HG03095 (cell line): Measurements from ENCODE around the gene GFAP.

ENCODE experiments used
- ATAC-seq: cut with Tn5 transposase; IDR thresholded peaks from one replicate; pipeline ENCODE4 v1.9.1; 2021; ENCODE audit warnings: moderate library complexity; ENCODE audit not compliant: unreplicated experiment

Gene GFAP

DNA sequence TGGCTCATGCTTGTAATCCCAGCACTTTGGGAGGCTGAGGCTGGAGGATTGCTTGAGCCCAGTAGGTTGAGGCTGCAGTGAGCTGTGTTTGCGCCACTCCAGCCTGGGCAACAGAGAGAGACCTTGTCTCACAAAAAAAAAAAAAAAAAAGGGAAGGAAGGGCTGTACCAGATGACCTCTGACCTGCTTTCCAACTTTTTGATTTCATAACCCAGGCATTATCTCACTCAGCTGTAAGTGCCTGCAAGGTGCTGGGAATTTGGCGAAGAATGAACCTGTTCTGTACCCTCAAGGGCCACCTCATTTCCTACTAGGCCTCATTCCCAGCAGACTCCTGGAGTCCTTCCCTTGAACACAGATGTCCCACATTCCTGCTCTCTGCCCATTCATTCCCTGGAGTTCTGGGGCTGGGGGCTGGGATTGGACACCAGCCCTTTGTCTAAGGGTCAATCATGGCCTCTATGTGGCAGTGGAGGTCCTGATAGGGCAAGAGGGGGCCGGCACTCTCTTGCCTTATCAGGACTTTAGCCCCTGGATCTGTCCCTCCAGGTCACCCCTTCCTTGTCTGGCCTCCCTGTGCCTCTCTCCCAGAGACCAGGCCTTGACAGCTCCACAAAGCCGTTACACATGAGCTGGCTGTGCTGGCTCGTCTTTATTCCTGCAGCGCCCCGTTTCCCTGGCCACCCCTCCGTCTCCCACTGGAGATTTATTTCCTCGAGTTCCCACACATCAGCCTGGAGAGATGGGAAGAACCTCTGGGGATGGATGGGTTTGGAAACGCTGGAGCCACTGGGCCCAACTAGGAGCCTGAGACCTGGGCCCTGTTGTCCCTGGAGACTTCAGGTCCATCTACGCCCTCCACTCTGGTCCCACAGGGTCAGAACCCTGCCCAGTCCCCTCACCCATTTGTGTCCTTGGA lies 821 bp upstream of the GFAP start:
- ATAC-seq: no peak

DNA sequence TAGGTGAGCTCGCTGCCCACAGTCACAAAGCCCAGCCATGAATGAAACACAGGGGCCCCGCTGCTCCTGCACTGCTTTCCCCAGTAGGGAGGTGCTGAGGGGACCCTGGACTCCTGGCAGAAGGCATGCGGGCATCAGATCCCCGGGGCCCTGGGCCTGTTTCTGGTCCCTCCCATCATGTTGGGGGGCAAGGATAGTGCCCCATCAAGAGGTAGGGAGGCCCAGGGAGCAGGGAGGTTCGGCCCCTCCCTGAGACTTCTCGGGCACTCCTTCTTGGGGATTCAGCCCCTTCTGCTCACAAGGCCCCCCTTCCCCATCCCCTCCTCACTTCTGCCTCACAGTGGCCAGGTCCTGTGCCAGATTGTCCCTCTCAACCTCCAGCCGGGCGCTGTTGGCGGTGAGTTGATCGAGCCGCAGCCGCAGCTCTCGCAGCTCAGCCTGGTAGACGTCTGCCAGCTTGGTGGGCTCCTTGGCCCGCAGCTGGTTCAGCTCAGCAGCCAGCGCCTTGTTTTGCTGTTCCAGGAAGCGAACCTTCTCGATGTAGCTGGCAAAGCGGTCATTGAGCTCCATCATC lies 515 bp downstream of the GFAP start:
- no peak for ATAC-seq

DNA sequence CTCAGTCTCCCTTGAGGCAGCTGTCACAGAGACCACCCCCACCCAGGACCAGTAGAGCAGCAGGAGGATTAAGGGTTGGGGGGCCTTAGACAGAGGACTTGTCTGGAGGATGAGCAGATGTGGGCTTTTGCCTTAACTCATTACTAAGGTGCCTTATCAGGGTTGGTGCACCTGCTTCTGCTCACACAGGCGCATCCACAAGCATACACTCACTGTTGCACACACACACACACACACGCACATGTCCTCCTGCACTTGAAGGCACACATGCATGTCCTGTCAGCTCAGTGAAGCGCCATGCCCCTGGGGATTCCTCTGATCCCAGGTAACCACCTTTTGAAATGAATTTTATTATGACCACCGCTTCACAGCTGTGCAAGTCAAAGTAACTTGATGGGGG lies 1.2 kb downstream of the GFAP start:
- no peak for ATAC-seq

DNA sequence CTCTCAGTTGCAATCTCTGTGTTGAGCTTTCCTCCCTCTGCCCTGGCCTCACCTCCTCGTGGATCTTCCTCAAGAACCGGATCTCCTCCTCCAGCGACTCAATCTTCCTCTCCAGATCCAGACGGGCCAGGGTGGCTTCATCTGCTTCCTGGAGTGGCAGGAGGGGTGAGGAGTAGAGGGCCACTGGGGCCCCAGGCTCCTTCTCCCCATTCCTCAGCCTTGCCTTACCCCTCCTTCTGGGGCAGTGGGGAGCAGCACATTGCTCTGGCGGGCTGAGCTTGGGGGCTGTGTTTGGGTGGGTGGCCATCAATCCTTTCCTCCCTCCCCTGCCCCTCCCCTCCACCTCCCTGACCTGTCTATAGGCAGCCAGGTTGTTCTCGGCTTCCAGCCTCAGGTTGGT lies 1.6 kb downstream of the GFAP start:
- no peak for ATAC-seq

DNA sequence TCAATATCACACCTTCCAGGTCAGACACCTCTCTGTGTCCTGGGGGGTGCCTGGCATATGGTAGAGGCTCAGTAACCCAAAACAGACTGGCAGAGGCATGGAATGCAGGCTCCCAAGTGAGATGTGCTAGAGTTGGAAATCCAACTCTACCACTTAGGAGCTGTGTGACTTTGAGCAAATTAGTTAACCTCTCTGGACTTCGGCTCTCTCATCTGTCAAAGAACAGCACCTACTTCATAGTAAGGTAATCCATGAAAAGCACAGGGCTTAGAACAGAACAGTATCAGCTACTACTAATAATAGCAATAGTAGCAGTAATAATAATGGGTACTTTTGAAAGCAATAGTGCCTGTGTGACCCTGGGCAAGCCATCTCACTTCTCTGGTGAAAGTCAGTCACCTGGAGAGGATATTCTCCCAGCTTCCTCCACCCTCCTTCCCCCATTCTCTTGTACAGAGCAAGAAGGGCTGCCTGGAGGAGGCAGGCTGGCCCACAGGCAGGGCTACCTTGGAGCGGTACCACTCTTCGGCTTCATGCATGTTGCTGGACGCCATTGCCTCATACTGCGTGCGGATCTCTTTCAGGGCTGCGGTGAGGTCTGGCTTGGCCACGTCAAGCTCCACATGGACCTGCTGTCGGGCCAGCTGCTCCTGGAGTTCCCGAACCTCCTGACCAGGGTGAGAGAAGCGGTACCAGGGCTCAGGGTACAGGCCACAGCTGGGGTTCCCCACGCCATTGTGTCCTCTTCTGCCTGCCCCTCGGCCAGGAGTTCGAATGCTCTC lies 2.3 kb downstream of the GFAP start:
- ATAC-seq: no peak

DNA sequence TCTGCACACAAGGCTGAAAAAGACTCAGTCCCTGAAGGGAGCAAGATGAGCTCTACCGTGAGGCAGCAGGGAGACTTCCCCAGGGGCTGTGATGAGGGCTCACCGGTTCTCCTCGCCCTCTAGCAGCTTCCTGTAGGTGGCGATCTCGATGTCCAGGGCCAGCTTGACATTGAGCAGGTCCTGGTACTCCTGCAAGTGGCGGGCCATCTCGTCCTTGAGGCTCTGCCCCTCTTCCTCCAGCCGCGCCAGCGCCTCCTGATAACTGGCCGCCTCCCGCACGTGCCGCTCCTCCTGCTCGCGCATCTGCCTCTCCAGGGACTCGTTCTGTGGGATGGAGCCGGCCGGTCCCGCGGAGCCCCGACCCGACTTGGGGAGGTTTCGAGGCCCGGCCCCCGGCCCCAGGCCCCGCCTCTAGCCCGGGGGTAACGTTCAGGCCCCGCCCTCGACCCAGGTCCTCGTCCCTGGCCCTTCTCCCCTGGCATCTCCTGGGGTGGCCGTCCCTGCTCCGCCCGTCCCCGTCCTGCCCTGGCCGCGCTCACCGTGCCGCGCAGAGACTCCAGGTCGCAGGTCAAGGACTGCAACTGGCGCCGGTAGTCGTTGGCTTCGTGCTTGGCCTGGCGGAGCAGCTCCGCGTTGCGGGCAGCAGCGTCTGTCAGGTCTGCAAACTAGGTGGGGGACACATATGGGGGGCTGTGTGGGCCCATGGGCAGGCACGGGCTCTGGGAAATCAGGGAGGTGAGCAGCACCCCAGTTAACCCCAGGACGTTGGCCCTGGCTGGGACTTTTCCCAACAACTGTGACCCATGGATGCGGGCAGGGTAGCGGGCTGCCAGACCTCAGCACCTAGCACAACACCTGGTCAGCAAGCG lies 3.9 kb downstream of the GFAP start:
- ATAC-seq: no peak

DNA sequence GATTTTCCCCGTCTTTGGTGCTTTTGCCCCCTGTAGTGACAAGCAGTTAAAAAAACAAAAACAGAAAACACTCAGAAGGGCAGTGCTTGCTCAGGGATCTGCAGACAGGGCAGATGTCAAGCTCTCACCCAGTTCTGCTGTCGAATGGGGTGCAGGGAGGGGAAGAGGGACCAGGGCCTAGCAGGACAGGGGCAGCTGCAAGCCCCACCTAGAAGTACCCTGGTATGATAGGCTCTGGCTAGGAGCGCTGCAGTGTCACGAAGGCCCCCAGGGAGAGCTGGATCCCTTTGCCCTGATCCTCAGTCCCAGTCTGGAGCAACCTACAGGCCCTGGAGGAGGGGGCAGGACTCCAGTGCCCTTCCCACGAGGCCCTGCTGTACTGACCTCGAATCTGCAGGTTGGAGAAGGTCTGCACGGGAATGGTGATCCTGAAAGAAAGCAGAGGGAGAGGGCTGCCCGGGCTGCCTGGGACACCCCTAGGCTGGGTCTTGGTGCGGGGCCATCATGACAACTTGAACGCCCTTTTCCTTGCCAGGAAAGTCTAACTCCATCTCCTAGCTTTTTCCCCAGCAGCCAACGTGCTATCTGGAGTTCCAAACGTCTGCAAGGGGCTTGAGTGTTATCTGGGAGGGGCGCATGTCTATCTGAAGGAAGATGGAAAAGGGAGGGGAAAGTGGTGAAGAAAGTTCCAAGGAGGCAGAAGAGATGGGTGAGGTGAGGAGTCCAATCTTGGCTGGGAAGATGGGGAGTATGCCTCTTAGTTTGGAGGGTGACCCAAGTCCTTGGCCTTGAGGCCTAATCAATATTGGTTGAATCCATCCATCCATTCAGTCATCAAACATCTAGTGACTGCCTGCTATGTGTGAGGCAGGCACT lies 4.8 kb downstream of the GFAP start:
- no peak for ATAC-seq

DNA sequence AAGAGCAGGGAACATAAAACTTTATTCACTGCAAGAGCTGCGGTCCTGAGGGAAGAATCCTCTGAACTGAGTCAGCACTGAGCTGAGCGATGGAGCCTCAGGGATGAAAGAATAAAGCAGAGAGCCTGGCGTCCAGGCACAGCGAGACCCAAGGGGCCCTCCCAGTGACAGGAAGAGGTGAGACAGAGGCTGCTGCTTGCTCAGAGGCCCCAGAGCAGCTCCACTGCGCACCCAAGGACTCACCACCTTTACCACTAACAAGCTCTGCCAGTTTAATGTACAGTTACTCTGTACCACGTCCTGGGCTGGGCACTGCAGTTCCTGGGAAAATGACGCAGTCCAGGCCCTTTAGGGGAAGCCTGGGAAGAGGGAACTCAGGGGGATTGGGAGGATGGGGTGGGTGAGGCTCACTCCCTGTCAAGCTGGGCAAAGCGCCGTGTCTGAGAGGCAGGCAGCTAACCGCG lies 5.6 kb downstream of the GFAP start:
- no peak for ATAC-seq

DNA sequence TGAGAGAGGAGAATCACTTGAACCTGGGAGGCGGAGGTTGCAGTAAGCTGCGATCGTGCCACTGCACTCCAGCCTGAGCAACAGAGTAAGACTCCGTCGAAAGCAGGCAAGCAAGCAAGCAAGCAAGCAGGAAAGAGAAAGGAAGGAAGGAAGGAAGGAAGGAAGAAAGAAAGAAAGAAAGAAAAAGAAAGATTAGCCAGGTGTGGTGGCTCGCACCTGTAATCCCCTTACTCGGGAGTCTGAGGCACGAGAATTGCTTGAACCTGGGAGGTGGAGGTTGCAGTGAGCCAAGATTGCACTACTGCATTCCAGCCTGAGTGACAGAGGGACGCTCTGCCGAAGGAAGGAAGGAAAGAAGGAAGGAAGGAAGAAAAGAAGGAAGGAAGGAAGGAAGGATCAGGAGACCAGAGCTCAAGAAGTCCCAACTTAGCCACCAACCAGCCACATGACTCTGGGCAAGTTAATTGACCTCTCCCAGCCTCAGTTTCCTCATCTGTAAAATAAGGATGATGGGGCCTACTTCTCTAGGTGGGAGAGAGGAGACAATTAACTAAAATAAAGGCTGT lies 6.5 kb downstream of the GFAP start:
- no peak for ATAC-seq

DNA sequence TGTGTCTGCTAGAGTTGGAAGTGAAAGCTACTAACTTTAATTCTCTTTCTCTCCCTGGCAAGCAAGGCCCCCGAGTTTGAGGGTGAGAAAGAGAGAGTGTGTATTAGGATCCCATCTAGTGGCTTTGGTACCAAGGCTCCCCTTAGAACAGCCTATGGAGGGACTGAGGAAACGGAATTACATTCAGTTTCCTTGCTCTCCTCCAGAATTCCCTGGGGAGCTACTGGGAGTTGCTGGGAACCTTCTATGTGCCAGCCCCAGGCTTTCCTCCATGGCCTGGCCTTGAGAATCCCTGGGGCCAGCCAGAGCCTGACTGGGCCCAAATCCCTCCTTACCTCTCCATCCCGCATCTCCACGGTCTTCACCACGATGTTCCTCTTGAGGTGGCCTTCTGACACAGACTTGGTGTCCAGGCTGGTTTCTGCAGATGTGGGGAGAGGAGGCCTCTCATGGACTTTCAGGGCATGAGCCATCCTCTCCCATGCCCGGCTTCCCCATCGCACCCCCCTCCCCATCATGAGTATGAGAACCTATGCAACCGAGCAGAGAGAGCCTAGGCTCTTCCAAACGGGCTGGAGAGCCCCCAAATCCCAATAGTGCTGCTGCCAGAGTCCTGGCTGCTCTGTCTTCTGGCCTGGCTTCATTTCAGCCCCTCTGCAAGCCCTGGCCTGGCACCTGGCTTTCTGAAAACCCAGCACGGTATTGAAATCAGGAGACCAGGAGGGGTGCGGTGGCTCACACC lies 7.4 kb downstream of the GFAP start:
- no peak for ATAC-seq

DNA sequence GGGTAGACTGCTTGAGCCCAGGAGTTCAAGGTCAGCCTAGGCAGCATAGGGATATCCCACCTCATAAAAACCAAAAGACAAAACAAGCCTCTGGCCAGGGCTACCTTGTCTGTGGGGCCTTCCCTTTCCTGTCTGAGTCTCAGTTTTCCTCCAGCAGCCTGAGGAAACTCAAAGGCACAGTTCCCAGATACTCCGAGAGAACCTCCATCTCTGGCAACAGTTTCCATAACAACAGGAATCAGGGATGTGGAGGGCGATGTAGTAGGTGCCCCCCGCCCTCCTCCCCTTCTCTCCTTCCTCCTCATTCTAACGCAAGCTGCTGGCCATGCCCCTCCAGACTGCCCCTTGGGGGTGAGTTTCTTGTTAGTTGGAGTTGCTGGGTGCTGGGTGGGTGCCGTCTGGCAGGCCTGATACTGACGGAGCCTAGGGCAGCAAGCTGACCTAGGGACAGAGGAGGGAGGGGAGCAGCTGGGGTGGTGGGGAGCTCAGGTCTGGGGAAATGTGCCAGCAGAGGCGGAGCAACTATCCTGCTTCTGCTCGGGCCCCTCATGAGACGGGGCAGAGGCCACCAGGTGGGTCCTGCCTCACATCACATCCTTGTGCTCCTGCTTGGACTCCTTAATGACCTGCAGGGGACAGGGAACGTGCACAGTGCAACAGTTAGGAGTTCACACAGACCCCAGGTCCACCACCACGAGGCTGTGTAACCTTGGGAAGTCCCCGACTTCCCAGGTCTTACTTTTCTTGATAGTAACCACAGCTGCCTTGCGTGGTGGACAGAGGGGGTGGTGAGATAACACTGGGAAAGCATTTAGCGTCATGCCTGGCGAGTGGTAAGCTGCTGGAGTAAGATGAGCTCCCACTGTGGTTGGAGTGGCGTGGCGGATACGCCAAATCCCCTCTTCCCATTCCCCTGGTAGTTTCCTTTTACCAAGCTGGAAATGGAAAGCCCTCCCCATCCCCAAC lies 8.3 kb downstream of the GFAP start:
- no peak for ATAC-seq

DNA sequence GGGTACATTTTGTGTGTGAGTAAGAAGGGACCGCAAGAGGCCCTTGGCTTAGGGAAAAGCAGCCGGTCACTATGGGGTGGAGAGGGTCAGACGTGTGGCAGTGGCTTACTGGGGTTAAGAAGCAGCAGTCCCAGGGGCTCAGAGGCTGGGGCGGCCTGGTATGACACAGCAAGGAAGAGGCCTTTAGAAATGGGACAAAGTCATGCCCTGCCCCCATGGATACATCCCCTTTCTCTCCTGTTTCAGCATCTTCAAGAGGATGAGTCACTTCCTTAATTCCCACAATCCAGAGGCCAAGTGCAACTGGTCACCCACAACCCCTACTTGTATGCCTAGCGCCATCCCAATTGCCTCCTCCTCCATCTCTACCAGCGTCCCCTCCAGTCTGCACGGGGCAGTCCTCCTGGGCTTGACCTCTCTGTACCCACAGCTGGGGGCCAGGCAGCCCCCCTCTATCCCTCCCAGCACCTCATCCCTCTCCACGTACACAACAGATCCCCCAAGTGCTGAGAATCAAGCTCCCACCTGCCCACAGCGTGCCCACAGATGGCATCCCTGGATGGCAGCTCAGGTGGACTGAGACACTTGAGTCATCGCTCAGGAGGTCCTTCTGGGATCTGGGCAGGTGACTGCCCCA lies 9.2 kb downstream of the GFAP start:
- ATAC-seq: no peak

DNA sequence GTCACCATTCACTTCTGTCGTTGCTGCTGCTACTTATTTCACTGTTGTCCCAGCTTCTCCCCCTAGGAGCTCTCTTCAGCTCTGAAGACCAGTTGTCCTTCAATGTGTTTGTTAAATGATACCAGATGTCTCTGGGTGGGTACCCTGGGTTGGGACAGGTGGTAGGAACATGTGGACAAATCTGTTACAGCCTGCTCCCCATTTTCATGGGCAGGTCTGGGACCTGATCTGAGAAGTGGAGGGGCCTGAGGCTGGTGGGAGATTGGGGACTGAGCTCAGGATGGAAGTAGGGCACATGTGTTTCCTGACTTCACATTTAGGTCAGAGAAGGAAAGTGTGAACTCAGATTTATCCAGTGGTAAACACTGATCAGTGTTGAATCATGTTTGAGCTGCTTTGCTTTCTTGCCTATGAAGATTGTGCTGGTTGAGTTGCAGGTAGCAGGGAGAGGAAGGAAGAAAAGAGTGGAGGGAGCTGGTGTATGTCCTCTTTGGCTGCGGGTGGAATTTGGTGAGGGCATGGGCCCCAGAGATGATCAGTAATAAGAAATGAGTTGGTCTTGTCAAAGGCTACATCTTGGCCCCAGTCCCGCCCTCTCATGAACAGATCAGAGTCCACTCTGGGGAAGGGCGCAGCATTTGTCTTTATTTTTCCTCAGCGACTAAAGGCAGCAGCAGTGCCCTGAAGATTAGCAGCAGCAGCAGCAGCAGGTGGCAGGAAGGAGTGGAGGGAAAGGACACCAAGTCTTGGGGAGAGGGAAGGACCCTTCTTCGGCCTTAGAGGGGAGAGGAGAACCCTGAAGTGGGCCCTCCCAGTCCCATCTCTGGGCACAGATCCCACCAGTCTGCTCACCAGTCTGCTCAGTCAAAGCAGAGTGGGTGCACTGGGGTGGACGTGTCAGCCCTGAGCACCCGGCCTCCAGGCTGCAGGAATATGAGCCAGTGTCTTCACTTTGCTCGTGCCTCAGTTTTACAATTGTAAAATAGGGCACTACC lies 10.0 kb downstream of the GFAP start:
- ATAC-seq: no peak

DNA sequence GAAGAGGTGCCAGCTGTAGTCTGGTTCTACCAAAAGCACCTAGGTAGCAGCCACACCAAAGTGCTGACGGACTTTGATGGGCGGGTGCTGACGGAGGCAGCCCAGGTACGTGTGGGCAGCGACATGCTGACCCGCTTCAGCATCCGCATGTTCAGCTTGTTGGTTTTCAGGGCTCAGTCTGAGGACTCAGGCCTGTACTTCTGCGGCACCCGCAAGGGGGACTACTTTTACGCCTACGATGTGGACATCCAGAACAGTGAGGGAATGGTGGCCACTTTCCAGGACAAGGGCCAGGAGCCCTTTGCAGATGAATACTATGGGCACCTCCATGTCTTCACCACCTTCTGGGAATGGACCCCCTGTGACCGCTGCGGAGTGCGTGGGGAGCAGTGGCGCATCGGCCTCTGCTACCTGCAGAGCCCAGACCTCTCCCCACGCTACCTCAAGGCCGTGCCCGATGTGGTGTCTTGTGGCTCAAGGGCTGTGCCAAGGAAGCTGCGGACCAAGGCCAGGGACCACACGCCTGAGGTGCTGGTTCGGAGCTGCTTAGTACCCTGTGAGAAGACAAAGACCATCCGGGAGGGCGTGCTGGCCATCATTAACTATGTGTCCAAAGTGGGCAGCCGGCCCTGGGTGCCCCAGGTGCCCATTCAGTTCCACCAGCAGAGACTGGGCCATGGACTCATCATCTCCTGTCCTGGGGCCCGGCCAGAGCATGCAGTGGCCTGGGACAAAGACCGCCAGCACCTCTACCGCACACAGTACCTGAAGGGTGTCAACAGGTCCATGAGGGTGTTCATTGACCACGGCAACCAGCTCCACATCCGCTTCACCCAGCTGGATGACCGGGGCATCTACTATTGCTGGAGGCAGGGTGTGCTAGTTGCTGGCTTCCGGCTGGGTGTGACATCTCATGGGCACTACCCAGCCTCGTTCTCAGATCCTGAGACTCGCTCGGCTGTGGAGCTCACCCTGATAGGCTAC lies 11.0 kb downstream of the GFAP start:
- ATAC-seq: no peak
